Stimulated activated CD4-positive, alpha-beta T cell treated with anti-CD3 and anti-CD28 coated beads, Interleukin-12 subunit alpha, Interleukin-12 subunit beta, amount 100 ng/mL, for 48 hours (primary cell): ENCODE data around the gene MOB3A.
"Not testable (repeated sequence)": the region's sequence is repeated elsewhere in the genome, so short reads cannot be mapped to it uniquely, and the experiment has no call there.

Experiments
- DNase-seq, 3 donors: peaks; one replicate each; pipeline ENCODE4 v3.0.0-alpha.2; 2020; ENCODE audit warnings: low read depth in 2 of 3, low spot score in 1 of 3

The MOB3A gene

GRCh38 chr19:2034729-2035589 lies 61.2 kb downstream of the MOB3A start:
- peak; percentile 41 to 78 (median 67) for DNase-seq

- not testable (repeated sequence) for DNase-seq
Observed at GRCh38 chr19:2034253-2034652, 61.9 kb downstream of the MOB3A start.

GRCh38 chr19:2033825-2034159 lies 62.3 kb downstream of the MOB3A start:
- DNase-seq = no peak

GRCh38 chr19:2033115-2033824 lies 62.9 kb downstream of the MOB3A start:
- no peak for DNase-seq

GRCh38 chr19:2032296-2032941 lies 63.7 kb downstream of the MOB3A start:
- DNase-seq = peak in 1 of 3 donors; percentile 35

- DNase-seq = no peak
Observed at GRCh38 chr19:2027361-2027760, 68.8 kb downstream of the MOB3A start.

GRCh38 chr19:2026770-2027169 lies 69.4 kb downstream of the MOB3A start:
- no peak for DNase-seq

GRCh38 chr19:2022289-2022688 lies 73.8 kb downstream of the MOB3A start:
- DNase-seq = no peak

- no peak for DNase-seq
Observed at GRCh38 chr19:2021453-2022140, 74.5 kb downstream of the MOB3A start.
